ENCODE results near the gene CNTN5. TPM values are rescaled to one million over a fixed set of nuclear protein-coding genes. Genes with fewer than 3 reads are reported as not detected.

CNTN5 gene
- polyA plus RNA-seq, 10 donors = 1.7 to 5.6 (median 3.6) TPM

DNA sequence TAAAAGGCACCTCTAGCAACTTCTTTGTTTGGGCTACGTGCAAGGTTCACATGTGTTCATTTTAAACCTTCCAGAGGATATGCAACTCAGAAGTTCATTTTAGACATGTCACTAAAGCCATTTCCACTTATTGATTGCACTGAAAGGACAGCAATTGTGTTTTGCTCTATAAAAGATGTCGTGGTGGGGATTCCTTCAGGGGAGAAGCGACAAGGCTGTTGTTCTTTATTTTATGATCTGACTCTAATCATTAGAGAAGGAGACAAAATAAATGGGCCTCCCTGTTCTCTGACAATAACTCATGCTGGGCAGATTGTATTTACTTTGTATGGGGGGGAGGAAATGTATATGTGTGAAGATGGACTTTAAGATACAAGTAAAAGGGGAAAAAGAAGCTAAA lies 1296.2 kb downstream of the CNTN5 start:
- DNase-seq = no peak

- no peak for DNase-seq
Measured at GRCh38 chr11:100319691-100320090, 1298.9 kb downstream of the CNTN5 start.

DNA sequence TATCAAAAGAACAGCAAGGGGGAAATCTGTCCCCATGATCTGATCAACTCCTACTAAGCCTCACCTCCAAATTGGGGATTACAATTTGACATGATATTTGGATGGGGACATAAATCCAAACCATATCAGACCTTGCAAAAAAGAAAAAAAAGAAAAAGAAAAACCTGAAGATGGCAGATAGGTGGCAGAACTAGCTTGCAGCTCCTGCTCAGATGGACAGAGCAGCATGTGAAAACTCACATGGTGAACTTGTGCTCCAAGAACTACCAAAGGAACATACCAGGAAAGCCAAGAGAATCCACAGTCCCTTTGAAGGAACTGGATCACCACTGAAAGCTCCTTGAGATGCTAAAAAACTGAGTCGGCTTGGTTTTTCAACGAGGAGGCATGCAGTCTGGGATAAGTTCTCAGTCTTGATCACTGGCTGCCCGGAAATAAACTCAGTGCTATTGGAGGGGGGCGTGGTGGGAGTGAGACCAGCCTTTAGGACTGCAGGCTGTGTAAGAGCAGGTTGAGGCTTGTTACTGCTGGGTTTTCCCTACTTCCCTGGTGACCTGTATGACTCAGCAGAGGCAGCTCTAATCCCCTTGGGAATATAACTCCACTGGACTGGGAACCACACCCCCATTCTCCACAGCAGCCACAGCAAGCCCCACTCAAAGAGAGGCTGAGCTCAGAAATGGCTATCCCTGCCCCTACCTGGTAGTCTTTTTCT lies 1308.0 kb downstream of the CNTN5 start:
- no peak for DNase-seq

DNA sequence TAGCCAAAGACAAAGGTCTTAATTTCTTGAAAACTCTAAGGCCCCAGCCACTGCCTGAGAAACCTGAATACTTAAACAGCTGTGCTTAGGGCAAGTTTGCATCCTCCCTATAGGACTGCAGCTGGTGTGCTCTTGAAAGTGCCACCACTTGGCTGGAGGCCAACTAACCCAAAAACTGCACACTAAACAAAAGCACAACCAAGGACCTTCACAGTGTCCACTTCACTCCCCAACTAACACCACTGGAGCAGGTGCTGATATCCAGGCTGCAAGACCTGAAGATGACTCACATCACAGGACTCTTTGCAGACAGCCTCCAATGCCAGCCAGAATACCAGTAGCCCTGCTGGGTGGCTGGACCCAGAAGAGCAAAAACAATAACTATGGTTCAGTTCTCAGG lies 1308.6 kb downstream of the CNTN5 start:
- DNase-seq = no peak

- no peak for DNase-seq
Measured at GRCh38 chr11:100336873-100337272, 1316.1 kb downstream of the CNTN5 start.

- DNase-seq = no peak
Measured at GRCh38 chr11:100338144-100338840, 1317.5 kb downstream of the CNTN5 start.

DNA sequence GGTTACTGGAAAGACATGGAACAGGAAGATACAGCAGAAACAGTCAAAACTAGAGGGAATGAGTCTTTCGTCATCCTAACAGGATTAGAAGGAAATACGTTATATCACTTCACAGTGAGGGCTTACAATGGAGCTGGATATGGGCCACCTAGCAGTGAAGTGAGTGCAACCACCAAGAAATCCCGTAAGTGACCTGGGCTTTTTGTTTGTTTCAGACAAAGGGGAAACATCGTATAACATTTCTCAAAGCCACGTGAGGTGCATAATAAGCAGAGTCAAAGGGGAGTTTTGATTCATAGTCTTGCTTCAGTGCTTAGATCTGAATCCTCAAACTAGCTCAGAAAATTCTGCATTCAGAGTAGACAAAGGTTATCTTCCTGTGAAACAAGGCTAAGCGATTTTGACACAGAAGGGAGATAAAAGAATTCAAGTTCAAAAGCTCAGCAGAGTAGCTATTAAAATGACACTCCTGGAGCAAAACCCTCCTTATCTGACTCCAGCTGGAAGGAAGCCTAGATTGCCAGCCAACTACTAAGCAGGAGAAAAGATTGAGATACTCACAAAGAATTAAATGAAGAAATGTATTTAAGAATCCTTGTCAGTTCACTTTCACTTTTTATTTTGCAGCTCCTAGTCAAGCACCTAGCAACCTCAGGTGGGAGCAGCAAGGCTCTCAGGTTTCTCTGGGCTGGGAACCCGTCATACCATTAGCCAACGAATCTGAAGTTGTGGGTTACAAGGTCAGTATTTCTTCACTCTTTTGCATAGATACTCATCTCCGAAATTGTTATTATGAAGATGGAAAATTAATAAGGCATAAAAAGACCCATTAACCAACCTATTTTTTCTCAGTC lies 1319.9 kb downstream of the CNTN5 start:
- DNase-seq = no peak

DNA sequence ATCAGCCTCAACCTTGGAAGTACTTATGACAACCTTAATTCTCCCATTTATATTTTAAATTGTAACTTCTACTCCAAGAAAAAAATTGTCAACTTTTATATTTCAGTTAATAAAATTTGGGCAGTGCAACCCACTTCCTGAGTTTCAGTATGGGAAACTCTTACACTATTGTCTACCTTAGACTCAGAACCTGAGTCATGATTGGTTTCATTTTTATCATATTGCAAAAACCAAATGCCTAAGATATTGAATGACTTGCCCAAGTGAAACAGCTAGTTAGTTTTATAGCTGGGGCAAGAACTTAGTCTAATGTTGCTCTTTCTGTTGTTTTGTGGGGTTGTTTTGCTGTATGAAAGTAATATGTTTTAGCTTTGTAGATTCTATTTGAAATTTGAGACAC lies 1332.3 kb downstream of the CNTN5 start:
- no peak for DNase-seq

- DNase-seq = no peak
Measured at GRCh38 chr11:100354736-100355135, 1334.0 kb downstream of the CNTN5 start.

GRCh38 chr11:100356035-100356434 lies 1335.3 kb downstream of the CNTN5 start:
- DNase-seq = no peak

- DNase-seq = peak; percentile 34 to 86 (median 69)
Measured at GRCh38 chr11:100359281-100359680, 1338.5 kb downstream of the CNTN5 start.

DNA sequence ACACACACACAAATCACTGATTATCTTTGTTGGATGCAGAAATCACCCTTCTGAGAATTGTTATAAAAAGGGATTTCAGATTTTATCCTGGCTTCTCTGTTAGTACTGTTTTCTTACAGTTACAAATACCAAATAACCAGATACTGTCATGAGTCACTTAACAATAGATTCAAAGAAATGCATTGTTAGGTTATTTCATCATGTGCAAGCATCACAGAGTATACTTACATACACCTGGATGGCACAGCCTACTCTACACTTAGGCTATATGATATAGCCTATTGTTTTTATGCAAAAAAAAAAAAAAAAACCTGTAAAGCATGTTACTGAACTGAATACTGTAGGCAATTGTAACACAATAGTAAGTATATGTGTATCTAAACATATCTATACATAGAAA lies 1347.1 kb downstream of the CNTN5 start:
- DNase-seq = no peak

GRCh38 chr11:100383357-100383865 lies 1362.7 kb downstream of the CNTN5 start:
- no peak for DNase-seq

DNA sequence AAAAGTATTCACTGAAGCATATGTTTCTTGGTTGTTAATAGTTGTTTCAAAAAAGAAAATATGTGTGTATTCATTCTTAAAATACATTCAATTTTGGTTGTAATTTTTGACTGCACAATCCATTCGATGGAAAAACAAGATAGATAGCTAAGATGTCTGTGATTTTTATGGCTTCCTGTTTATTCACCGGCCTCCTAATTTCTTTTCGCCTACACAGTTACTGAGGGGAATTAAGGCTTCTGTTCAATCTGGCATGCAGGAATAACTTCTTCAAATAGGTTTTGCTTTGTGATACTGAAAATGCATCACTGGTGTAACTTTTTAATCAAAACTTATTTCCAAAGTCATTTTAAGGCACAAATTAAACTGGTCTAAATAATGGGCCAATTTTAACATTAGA lies 1375.5 kb downstream of the CNTN5 start:
- peak in 1 of 3 donors; percentile 3 for DNase-seq

DNA sequence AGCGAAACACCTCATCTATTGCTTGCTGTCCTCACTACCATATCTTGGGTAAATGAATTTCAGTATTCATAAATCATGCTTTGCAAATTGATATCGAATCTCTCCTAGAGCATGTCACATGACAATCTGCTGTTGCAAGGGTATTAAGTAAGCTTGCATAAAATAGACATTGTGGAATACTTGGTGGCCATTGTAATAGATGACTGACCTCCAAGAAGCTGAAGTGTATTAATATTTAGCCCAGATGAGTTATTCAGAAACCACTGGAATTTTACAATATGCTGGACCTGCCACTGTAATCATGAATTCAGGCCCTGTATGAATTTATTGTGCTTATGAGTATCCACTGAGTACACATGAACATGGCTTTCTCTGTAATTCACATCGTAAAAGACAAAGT lies 1376.7 kb downstream of the CNTN5 start:
- no peak for DNase-seq

DNA sequence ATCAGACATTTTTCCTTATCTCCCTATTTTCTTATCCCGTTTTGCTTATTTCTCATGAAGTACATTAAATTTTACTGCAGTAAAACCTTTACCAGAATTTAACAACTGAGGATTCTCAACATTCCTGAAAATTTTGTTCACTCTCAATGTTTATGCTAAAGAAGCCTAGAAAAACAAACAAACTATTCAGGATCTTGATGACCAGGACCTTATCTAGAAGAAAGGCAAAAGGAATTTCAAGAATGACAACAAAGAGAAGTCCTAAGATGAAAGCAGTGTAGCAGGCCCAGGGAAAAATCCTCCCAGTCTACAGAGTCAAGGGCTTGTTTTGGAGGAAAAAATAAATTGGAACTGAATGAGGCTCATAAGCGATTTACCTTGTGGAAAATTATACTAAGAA lies 1383.1 kb downstream of the CNTN5 start:
- DNase-seq = no peak

DNA sequence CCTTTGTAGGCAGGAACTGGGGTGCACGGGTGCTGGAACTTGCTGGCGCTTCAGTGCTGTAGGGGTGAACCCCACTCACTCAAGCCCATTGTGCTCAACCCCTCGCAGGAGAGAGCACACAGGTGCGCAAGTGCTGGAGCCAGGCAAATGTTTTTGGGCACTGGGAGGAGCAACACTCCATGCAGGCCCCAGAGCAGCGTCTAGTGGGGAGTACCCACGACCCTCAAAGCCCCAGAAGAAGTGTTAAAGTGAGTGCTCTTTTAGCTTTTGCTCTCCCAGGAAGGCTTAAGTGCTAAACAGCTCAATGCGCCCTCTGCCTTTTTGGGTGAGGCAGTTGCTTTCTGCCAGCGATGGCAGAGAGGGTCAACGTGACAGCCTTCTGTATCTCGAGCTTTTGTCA lies 1384.2 kb downstream of the CNTN5 start:
- DNase-seq = no peak
